HS-27A (cell line): ENCODE measurements around the gene TXNL4B.
"Not testable (repeated sequence)": the region's sequence is repeated elsewhere in the genome, so short reads cannot be mapped to it uniquely, and the experiment has no call there.

Source experiments
- DNase-seq: peaks from one replicate; pipeline ENCODE4 v3.0.0-alpha.2; 2012; ENCODE audit warnings: low read depth, missing footprints

Gene TXNL4B

DNA sequence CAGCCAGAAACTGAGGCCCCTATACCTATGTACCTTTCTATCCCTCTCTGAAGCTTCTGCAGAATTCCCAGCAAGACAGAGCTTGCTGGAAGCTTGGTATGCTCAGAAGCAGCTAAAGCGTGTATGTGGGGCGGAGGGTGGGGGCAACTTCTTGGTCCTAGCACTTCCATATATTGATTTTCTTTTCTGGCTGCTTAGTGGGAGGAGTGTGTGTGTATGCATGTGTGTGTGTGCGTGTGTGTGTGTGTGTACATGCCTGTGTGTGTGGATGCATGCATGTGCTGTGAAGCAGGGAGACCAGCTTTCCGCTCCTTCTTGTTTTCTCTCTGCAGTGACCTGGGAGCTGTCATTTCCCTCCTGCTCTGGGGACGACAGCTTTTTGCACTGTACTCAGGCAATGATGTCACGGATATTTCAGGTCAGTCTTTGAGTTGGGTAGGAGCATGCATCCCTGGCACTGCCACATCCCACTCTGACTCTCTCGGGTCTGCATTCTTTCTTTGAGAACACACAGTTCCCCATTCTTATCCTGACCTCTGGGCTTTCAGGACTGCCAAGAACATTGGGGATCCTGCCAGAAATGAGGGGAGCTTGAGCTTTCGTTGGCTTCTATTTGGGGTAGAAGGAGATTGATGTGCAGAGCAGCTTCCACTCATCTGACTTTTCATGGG, 19.7 kb downstream of the TXNL4B start:
- no peak for DNase-seq

GRCh38 chr16:72072514-72073342, 20.7 kb downstream of the TXNL4B start:
- DNase-seq, result no peak

DNA sequence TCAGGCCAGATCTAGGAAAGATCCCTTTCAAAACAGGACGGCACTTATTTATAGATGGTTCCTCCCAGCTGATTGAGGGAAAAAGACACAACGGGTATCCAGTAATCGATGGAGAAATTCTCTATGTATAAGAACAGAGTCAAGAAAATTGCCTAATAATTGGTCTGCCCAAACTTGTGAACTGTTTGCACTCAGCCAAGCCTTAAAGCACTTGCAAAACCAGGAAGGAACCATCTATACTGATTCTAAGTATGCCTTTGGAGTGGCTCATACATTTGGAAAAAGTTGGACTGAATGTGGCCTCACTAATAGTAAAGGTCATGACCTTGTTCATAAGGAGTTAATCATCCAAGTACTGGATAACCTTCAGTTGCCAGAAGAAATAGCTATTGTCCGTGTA, 24.5 kb downstream of the TXNL4B start:
- DNase-seq, result no peak

- DNase-seq, result no peak
Observed at GRCh38 chr16:72066747-72067146, 26.7 kb downstream of the TXNL4B start.

GRCh38 chr16:72064361-72064894, 29.0 kb downstream of the TXNL4B start:
- DNase-seq, result no peak

DNA sequence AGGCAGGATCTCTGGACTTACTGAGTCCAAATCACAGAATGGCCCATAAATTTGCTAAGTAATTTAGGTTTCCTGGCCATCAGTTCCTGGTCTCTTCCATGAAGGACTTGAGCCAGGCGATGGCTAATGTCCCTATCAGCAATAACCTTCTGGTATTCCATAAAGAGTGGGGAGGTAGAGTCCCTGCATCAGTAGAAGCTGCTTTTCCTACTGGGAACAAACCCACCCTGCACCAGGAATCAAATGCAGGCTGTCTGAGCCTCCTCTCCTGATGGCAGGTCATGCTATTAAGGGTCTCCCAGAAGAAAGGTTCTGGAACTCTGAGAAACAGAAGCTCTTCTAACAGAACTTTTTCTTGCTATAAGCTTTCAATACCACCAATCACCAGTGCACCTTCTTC, 31.9 kb downstream of the TXNL4B start:
- DNase-seq, result no peak

DNA sequence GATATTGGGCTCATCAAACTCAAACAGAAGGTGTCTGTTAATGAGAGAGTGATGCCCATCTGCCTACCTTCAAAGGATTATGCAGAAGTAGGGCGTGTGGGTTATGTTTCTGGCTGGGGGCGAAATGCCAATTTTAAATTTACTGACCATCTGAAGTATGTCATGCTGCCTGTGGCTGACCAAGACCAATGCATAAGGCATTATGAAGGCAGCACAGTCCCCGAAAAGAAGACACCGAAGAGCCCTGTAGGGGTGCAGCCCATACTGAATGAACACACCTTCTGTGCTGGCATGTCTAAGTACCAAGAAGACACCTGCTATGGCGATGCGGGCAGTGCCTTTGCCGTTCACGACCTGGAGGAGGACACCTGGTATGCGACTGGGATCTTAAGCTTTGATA, 33.0 kb downstream of the TXNL4B start:
- DNase-seq, result no peak

GRCh38 chr16:72059060-72059459, 34.4 kb downstream of the TXNL4B start:
- DNase-seq, result not testable (repeated sequence)

GRCh38 chr16:72057313-72057712, 36.1 kb downstream of the TXNL4B start:
- DNase-seq, result not testable (repeated sequence)

DNA sequence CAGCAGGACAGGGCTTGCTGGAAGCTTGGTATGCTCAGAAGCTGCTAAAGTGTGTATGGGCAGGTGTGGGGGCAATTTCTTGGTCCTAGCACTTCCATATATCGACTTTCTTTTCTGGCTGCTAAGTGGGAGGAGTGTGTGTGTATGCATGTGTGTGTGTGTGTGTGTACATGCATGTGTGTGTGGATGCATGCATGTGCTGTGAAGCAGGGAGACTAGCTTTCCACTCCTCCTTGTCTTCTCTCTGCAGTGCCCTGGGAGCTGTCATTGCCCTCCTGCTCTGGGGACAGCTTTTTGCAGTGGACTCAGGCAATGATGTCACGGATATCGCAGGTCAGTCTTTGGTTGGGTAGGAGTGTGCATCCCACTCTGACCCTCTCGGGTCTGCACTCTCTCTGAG, 37.5 kb downstream of the TXNL4B start:
- DNase-seq, result no peak

DNA sequence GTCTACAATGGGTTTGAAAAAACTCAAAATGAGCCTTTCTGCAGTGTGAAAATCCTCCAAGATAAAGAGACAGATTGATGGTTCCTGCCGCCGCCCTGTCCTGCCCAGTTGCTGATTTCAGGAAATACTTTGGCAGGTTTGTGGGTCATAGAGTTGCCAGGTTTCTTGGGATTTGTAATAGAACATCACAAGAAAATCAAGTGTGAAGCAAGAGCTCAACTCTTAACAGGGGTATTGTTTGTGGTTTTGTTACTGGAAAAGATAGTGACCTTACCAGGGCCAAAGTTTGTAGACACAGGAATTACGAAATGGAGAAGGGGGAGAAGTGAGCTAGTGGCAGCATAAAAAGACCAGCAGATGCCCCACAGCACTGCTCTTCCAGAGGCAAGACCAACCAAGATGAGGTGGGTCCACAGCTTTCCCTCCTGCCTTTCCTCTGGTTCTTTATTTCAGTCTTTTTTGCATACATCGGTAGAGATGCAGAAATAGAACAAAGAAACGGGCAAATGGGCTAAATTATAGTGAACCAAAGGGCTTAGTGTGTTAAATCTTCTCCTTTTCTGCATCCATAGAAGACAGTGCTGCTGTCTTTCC, 39.1 kb downstream of the TXNL4B start, which contains the start of gene HP:
HP (plus strand) TSS at position 252 of the 594 bp plus-strand sequence; CDS start at position 400, 148 bp downstream.
- DNase-seq, result not testable (repeated sequence)

GRCh38 chr16:72051818-72052217, 41.6 kb downstream of the TXNL4B start:
- no peak for DNase-seq

DNA sequence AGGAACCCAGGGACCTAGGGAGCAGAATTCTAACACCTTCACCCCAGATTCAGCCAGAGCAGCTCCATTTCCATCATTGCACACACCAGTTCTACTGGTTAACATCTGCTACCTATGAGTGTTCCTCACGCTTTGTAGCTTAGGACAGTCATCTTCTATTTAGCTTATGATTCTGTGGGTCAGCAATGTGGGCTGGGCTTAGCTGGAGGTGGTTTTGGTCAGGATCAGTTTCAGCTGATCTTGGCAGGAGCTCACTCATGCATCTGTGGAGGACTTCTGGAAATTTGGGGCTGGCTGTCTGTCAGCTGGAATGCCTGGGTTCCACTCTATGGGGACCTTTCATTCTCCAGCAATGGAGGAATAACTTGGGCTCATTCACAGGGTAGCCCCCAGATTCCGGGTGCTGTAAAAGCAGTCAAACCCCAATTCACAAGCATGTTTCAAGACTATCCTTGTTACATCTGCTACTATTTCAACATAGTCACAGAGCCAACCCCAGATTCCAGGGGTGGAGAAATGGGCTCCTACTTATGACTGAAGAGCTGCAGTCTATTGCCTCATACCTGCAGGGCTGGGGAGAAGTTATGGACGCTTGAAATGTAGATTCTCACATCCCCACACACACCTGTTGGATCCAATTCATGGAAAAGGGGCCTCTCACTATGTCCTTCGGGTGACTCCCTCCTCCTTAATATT, 42.5 kb downstream of the TXNL4B start:
- no peak for DNase-seq

- DNase-seq, result no peak
Observed at GRCh38 chr16:72049110-72049509, 44.3 kb downstream of the TXNL4B start.

DNA sequence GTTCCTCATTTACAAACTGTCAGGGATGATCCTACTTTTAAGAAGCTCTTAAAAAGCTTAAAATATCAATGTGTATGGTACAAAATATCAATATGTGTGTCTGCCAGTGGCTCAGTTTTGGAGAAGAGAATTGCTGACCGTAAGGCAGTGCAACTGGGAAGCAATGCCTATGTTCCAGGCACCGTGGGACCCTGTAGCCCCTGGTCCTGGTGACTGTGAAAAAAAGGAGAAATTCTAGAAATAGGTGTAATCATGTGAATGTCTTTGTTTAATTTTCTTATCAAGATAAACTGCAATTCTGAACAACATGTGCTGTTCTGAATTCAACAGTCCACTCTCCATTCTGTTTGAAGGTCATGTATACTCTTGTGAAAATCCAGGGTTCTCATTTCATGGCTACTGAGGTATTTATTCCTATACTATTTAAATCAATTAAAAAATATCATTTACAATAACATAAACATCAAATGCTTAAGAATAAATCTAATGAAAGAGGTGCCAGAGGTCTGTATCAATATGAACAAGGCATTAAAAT, 48.5 kb downstream of the TXNL4B start:
- no peak for DNase-seq

DNA sequence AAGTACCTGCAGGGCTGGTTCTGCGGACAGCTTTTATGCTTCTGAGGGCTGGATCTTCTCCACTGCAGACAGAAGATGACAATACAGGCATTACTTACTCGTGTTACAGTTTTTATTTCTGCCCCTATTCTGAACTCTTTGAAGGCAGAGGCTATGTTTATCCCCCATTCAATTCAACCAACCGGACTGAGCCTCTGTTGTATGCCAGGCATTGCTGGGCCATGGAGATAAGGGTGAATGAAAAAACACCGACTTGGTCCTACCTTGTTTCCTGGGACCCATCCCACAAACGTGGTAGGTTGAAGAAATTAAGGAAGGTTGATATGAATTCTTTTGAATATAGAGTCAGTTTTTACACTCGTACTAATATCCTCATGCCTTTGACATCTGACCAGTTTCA, 49.1 kb downstream of the TXNL4B start:
- no peak for DNase-seq

DNA sequence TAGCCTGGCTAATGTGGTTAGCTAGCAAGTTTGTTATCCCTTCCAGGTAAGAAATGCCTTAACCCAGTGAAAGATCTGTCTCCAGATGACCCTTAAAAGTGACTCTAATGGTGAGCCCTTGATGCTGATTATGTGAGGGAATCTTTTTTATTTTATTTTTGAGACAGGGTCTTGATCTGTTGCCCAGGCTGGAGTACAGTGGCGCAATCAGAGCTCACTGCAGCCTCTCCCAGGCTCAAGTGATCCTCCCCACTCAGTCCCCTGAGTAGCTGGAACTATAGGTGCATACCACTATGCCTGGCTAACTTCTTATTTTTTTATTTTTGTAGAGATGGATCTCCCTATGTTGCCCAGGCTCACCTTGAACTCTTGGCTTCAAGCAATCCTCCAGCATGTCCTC, 49.9 kb downstream of the TXNL4B start:
- DNase-seq, result no peak

DNA sequence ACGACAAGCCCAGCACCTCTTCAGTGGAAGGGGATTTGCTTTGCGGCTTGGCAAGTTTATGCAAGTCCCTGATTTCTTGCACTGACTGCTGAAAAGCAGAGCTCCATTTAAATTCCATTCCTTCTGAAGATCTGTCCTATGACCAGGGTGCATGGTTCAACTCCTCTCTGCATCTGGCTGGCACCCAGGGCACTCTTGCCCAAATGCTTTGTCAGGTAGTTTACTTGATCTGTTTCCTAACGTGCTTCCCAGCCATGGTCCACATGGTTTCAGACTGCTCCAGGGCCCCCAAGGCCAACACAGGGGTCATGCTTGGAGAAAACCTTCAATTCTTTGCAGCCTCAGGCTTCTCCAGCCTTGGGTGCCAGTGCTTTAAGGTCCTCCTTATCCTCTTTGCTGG, 50.4 kb downstream of the TXNL4B start:
- DNase-seq, result no peak

GRCh38 chr16:72042157-72042660, 51.2 kb downstream of the TXNL4B start:
- no peak for DNase-seq

GRCh38 chr16:72036098-72036497, 57.3 kb downstream of the TXNL4B start:
- DNase-seq, result no peak
